ENCODE results near the gene OR10P1.

OR10P1 gene

DNA sequence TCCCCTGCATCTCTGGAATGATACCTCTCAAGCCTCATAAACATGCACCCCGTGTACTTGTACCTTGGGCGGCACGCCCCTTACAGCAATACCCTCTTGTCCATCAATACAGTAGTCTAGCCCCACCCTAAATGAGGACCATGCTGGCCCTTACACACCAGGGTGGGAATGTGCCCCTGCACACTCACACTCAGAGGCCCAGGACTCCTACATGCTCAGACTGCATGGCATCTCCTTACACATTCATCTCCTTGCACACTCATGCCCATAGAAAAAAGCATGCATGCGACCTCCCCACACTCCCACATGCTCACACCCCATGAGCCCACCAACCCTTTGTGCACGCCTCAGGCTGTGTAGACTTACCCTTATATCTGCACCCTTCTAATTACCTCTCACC, 49.0 kb downstream of the OR10P1 start:
- no peak for DNase-seq (ENCODE audit: low spot score)

DNA sequence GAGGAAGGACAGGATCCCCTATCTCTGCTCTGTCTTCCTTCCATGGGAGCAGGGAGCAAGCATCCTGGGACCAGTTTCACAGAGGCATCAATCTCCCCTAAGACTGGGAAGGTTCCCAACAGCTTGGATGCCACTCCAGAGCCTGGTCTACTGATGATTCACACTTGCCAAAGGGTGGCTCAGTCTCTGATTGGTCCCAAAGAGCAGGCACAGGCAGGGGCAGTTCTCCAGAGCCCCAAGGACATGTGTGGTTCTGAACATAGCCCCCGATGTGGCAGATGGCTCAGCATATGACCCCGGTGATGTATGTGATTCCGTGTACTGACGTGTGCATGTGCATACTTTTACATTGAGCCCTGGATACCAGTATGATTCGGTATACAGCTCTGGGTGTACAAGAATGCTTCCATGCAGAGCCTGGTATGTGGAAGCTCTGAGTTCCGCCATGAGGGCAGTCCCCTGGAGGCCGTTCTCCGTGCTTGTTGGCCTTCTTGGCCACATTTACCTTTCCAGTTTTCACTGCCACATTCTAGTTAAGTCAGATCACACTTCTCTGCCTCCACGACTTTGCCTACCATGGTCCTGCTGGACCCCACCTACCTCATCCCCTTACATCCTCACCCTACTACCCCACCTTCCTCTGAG, 49.8 kb downstream of the OR10P1 start:
- DNase-seq (ENCODE audit: low spot score), result no peak
